ENCODE measurements around the gene SIRT3.
A peak's percentile ranks its signal among the peaks of the same experiment; 100 is the strongest.
"Not testable (repeated sequence)": the region's sequence is repeated elsewhere in the genome, so short reads cannot be mapped to it uniquely, and the experiment has no call there.

Gene SIRT3

DNA sequence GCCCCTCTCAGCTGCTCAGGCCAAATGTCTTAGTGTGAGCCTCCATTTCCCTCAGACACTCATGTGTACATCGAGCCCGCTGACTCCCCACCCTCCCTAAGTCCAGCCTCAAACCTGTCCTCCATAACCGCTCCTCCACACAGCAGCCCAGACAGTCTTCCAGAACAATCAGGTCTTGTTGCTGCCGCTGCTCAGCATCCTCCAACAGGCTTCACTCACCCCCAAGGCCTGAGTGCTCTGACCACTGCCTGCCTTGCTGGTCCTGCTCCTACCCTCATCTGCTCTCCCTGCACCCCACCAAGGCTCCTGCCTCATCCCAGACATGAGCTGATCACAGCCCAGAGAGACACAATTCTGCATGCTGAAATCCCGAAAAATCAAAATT is 17.7 kb upstream of the SIRT3 start:
- Histone ChIP-seq H3K36me3 (ENCODE audit: insufficient read depth, low read length) (peaks cover 17% of the 10 kb centered on the region; the same call in 1 of the 2 replicates), H2AFZ (ENCODE audit: low read length, unreplicated experiment) (no peak overlapping the region), H3K79me2 (ENCODE audit: control insufficient read depth, insufficient read depth, low read length, unreplicated experiment) (no peaks in the 10 kb centered on the region), H3K27ac (ENCODE audit: low read depth, low read length) (no peak overlapping the region), H3K4me1 (ENCODE audit: control insufficient read depth, insufficient read depth, low read length, unreplicated experiment) (no peaks in the 10 kb centered on the region), H3K4me3 (ENCODE audit: low read depth, low read length) (no peak overlapping the region), H3K27me3 (ENCODE audit: insufficient read depth, low read length) (no peaks in the 10 kb centered on the region)

- Histone ChIP-seq H3K4me3 (ENCODE audit: low read depth, low read length) (no peak overlapping the region), H3K27ac (ENCODE audit: low read depth, low read length) (no peak overlapping the region), H2AFZ (ENCODE audit: low read length, unreplicated experiment) (no peak overlapping the region), H3K36me3 (ENCODE audit: insufficient read depth, low read length) (peaks cover 22% of the 10 kb centered on the region), H3K4me1 (ENCODE audit: control insufficient read depth, insufficient read depth, low read length, unreplicated experiment) (no peaks in the 10 kb centered on the region), H3K79me2 (ENCODE audit: control insufficient read depth, insufficient read depth, low read length, unreplicated experiment) (no peaks in the 10 kb centered on the region), H3K27me3 (ENCODE audit: insufficient read depth, low read length) (no peaks in the 10 kb centered on the region)
Observed at GRCh38 chr11:253160-253885, 17.2 kb upstream of the SIRT3 start.

- Histone ChIP-seq H3K36me3 (ENCODE audit: insufficient read depth, low read length) (peaks cover 26% of the 10 kb centered on the region), H3K27ac (ENCODE audit: low read depth, low read length) (no peak overlapping the region), H3K79me2 (ENCODE audit: control insufficient read depth, insufficient read depth, low read length, unreplicated experiment) (no peaks in the 10 kb centered on the region), H3K4me1 (ENCODE audit: control insufficient read depth, insufficient read depth, low read length, unreplicated experiment) (no peaks in the 10 kb centered on the region), H2AFZ (ENCODE audit: low read length, unreplicated experiment) (no peak overlapping the region), H3K27me3 (ENCODE audit: insufficient read depth, low read length) (no peaks in the 10 kb centered on the region), H3K4me3 (ENCODE audit: low read depth, low read length) (no peak overlapping the region)
Observed at GRCh38 chr11:252666-253065, 16.5 kb upstream of the SIRT3 start.

- H3K27ac ChIP-seq (ENCODE audit: low read depth, low read length): no peak overlapping the region
- no peak overlapping the region for H2AFZ ChIP-seq (ENCODE audit: low read length, unreplicated experiment)
- no peaks in the 10 kb centered on the region for H3K27me3 ChIP-seq (ENCODE audit: insufficient read depth, low read length)
- H3K4me3 ChIP-seq (ENCODE audit: low read depth, low read length): no peak overlapping the region
- no peaks in the 10 kb centered on the region for H3K79me2 ChIP-seq (ENCODE audit: control insufficient read depth, insufficient read depth, low read length, unreplicated experiment)
- no peaks in the 10 kb centered on the region for H3K4me1 ChIP-seq (ENCODE audit: control insufficient read depth, insufficient read depth, low read length, unreplicated experiment)
- H3K36me3 ChIP-seq (ENCODE audit: insufficient read depth, low read length): peaks cover 26% of the 10 kb centered on the region
Observed at GRCh38 chr11:251550-251949, 15.4 kb upstream of the SIRT3 start.

GRCh38 chr11:250740-251299 is 14.7 kb upstream of the SIRT3 start:
- Histone ChIP-seq H3K36me3 (ENCODE audit: insufficient read depth, low read length) (peaks cover 26% of the 10 kb centered on the region), H3K4me1 (ENCODE audit: control insufficient read depth, insufficient read depth, low read length, unreplicated experiment) (no peaks in the 10 kb centered on the region), H3K27ac (ENCODE audit: low read depth, low read length) (no peak overlapping the region), H2AFZ (ENCODE audit: low read length, unreplicated experiment) (no peak overlapping the region), H3K79me2 (ENCODE audit: control insufficient read depth, insufficient read depth, low read length, unreplicated experiment) (no peaks in the 10 kb centered on the region), H3K27me3 (ENCODE audit: insufficient read depth, low read length) (no peaks in the 10 kb centered on the region), H3K4me3 (ENCODE audit: low read depth, low read length) (no peak overlapping the region)

GRCh38 chr11:250274-250673 is 14.1 kb upstream of the SIRT3 start:
- no peaks in the 10 kb centered on the region for H3K79me2 ChIP-seq (ENCODE audit: control insufficient read depth, insufficient read depth, low read length, unreplicated experiment)
- no peak overlapping the region for H3K4me3 ChIP-seq (ENCODE audit: low read depth, low read length)
- no peak overlapping the region for H2AFZ ChIP-seq (ENCODE audit: low read length, unreplicated experiment)
- H3K36me3 ChIP-seq (ENCODE audit: insufficient read depth, low read length): peaks cover 26% of the 10 kb centered on the region
- no peak overlapping the region for H3K27ac ChIP-seq (ENCODE audit: low read depth, low read length)
- H3K27me3 ChIP-seq (ENCODE audit: insufficient read depth, low read length): no peaks in the 10 kb centered on the region
- no peaks in the 10 kb centered on the region for H3K4me1 ChIP-seq (ENCODE audit: control insufficient read depth, insufficient read depth, low read length, unreplicated experiment)

DNA sequence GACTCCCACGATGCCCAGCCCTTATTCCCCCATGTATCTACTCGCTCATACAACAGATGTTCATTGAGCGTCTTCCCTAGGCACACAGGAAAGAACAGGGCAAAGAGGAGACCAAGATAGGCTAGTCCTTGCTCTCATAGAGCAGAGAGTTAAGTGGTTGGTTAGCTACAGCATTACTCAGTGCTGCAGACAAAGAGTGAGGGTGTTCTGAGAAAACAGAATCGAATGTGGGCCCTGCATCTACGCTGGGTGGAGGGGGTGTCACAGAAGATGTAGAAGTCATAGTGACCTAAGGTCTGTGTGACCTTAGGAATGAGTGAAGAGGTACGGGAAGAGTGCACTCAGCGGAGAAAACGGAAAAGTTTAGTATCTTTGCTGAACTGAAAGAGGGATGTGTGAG is 12.9 kb upstream of the SIRT3 start:
- Histone ChIP-seq H3K27me3 (ENCODE audit: insufficient read depth, low read length) (no peaks in the 10 kb centered on the region), H3K4me1 (ENCODE audit: control insufficient read depth, insufficient read depth, low read length, unreplicated experiment) (no peaks in the 10 kb centered on the region), H3K79me2 (ENCODE audit: control insufficient read depth, insufficient read depth, low read length, unreplicated experiment) (no peaks in the 10 kb centered on the region), H3K36me3 (ENCODE audit: insufficient read depth, low read length) (peaks cover 26% of the 10 kb centered on the region), H3K4me3 (ENCODE audit: low read depth, low read length) (no peak overlapping the region), H3K27ac (ENCODE audit: low read depth, low read length) (no peak overlapping the region), H2AFZ (ENCODE audit: low read length, unreplicated experiment) (no peak overlapping the region)

- Histone ChIP-seq H3K27me3 (ENCODE audit: insufficient read depth, low read length) (no peaks in the 10 kb centered on the region), H3K79me2 (ENCODE audit: control insufficient read depth, insufficient read depth, low read length, unreplicated experiment) (peaks cover 21% of the 10 kb centered on the region), H2AFZ (ENCODE audit: low read length, unreplicated experiment) (no peak overlapping the region), H3K4me3 (ENCODE audit: low read depth, low read length) (no peak overlapping the region), H3K4me1 (ENCODE audit: control insufficient read depth, insufficient read depth, low read length, unreplicated experiment) (no peaks in the 10 kb centered on the region), H3K27ac (ENCODE audit: low read depth, low read length) (no peak overlapping the region), H3K36me3 (ENCODE audit: insufficient read depth, low read length) (peaks cover 15% of the 10 kb centered on the region)
Observed at GRCh38 chr11:244376-244775, 8.2 kb upstream of the SIRT3 start.

GRCh38 chr11:241634-242033 is 5.5 kb upstream of the SIRT3 start:
- H3K4me3 ChIP-seq (ENCODE audit: low read depth, low read length): no peak overlapping the region
- H2AFZ ChIP-seq (ENCODE audit: low read length, unreplicated experiment): no peak overlapping the region
- H3K36me3 ChIP-seq (ENCODE audit: insufficient read depth, low read length): peaks cover 7% of the 10 kb centered on the region; the same call in 1 of the 2 replicates
- H3K27ac ChIP-seq (ENCODE audit: low read depth, low read length): no peak overlapping the region
- H3K4me1 ChIP-seq (ENCODE audit: control insufficient read depth, insufficient read depth, low read length, unreplicated experiment): peaks cover 13% of the 10 kb centered on the region
- H3K79me2 ChIP-seq (ENCODE audit: control insufficient read depth, insufficient read depth, low read length, unreplicated experiment): peaks cover 47% of the 10 kb centered on the region
- H3K27me3 ChIP-seq (ENCODE audit: insufficient read depth, low read length): no peaks in the 10 kb centered on the region

DNA sequence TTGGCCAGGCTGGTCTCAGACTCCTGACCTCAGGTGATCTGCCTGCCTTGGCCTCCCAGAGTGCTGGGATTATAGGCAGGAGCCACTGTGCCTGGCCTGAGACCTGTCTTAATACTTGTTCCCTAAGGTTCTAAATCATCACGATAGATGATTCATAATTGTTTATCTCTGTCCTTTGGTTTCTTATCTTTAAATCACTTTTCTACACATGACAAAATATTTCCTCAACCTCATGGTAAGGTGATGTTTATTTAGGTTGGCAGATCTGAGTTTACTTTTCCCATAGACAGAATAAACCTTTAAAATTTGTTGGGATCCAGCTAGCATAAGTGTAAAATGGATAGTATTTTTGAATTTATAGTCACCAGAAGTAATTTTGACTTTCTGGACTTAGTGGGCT is 4.2 kb upstream of the SIRT3 start:
- Histone ChIP-seq H3K79me2 (ENCODE audit: control insufficient read depth, insufficient read depth, low read length, unreplicated experiment) (peaks cover 48% of the 10 kb centered on the region), H3K27ac (ENCODE audit: low read depth, low read length) (no peak overlapping the region), H3K4me1 (ENCODE audit: control insufficient read depth, insufficient read depth, low read length, unreplicated experiment) (peaks cover 13% of the 10 kb centered on the region), H2AFZ (ENCODE audit: low read length, unreplicated experiment) (no peak overlapping the region), H3K36me3 (ENCODE audit: insufficient read depth, low read length) (peaks cover 7% of the 10 kb centered on the region; the same call in 1 of the 2 replicates), H3K4me3 (ENCODE audit: low read depth, low read length) (no peak overlapping the region), H3K27me3 (ENCODE audit: insufficient read depth, low read length) (no peaks in the 10 kb centered on the region)

DNA sequence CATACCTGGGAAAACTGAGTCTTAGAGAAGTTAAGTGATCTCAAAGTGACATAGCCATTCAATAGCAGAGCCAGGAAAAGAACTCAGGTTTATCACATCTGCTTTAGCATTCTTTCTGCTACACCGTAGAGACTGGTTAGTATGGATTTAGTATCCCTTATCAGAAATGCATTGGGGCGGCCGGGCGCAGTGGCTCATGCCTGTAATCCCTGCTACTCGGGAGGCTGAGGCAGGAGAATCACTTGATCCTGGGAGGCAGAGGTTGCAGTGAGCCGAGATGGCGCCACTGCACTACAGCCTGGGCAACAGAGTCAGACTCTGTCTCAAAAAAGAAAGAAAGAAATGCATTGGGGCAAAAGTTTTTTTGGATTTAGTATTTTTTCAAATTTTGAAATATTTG is 2.2 kb upstream of the SIRT3 start:
- H3K36me3 ChIP-seq (ENCODE audit: insufficient read depth, low read length); H2AFZ ChIP-seq (ENCODE audit: low read length, unreplicated experiment); H3K27ac ChIP-seq (ENCODE audit: low read depth, low read length); H3K27me3 ChIP-seq (ENCODE audit: insufficient read depth, low read length): not testable (repeated sequence)
- Histone ChIP-seq H3K79me2 (ENCODE audit: control insufficient read depth, insufficient read depth, low read length, unreplicated experiment) (peaks cover 56% of the 10 kb centered on the region), H3K4me3 (ENCODE audit: low read depth, low read length) (peak overlapping the region; percentile 92), H3K4me1 (ENCODE audit: control insufficient read depth, insufficient read depth, low read length, unreplicated experiment) (peaks cover 13% of the 10 kb centered on the region)
